GM23248 (cell line): ENCODE data around the gene GTF2H1. TPM values are rescaled to one million over a fixed set of nuclear protein-coding genes. Genes with fewer than 3 reads are reported as not detected.

Source experiments
- DNase-seq: peaks from one replicate; pipeline ENCODE4 v3.0.0-alpha.2; 2015
- H2AFZ ChIP-seq: fragments of 200-600 bp; sonication (generic); 2 replicates; pipeline ENCODE4 v1.6.1; 2016; ENCODE audit warnings: antibody characterized with exemption
- H3F3A ChIP-seq: fragments of 200-600 bp; sonication (generic); 2 replicates; pipeline ENCODE4 v1.6.1; 2016; ENCODE audit warnings: mild to moderate bottlenecking, antibody characterized with exemption, mixed run types; ENCODE audit not compliant: insufficient read depth
- H3K27ac ChIP-seq: fragments of 200-600 bp; sonication (generic); 2 replicates; pipeline ENCODE4 v1.5.1; 2016; ENCODE audit warnings: mild to moderate bottlenecking
- H3K27me3 ChIP-seq: fragments of 200-600 bp; sonication (generic); replicated peaks from 2 replicates; pipeline ENCODE4 v1.6.1; 2016; ENCODE audit warnings: mild to moderate bottlenecking; ENCODE audit not compliant: insufficient read depth
- H3K36me3 ChIP-seq: fragments of 200-600 bp; sonication (generic); 2 replicates; pipeline ENCODE4 v1.6.1; 2016; ENCODE audit warnings: low read depth, mild to moderate bottlenecking
- H3K4me1 ChIP-seq: fragments of 200-600 bp; sonication (generic); 2 replicates; pipeline ENCODE4 v1.6.1; 2016; ENCODE audit warnings: mild to moderate bottlenecking; ENCODE audit not compliant: insufficient read depth
- H3K4me2 ChIP-seq: fragments of 200-600 bp; sonication (generic); one replicate; pipeline ENCODE4 v1.6.1; 2016; ENCODE audit warnings: mild to moderate bottlenecking; ENCODE audit not compliant: unreplicated experiment
- H3K4me3 ChIP-seq: fragments of 200-600 bp; sonication (generic); 2 replicates; pipeline ENCODE4 v1.5.1; 2016; ENCODE audit warnings: mild to moderate bottlenecking
- H3K79me2 ChIP-seq: fragments of 200-600 bp; sonication (generic); 2 replicates; pipeline ENCODE4 v1.6.1; 2016; ENCODE audit warnings: mild to moderate bottlenecking; ENCODE audit not compliant: insufficient read depth
- H3K9ac ChIP-seq: fragments of 200-600 bp; sonication (generic); 2 replicates; pipeline ENCODE4 v1.6.1; 2016; ENCODE audit warnings: mild to moderate bottlenecking
- H3K9me2 ChIP-seq: fragments of 200-600 bp; sonication (generic); 2 replicates; pipeline ENCODE4 v1.6.1; 2016; ENCODE audit warnings: mixed run types, mild to moderate bottlenecking, moderate library complexity; ENCODE audit not compliant: insufficient read depth
- H3K9me3 ChIP-seq: fragments of 200-600 bp; sonication (generic); one replicate; pipeline ENCODE4 v1.6.1; 2017; ENCODE audit warnings: low read depth
- H4K20me1 ChIP-seq: fragments of 200-600 bp; sonication (generic); 2 replicates; pipeline ENCODE4 v1.6.0; 2016; ENCODE audit not compliant: insufficient read depth
- EZH2 ChIP-seq: fragments of 200-600 bp; sonication (generic); IDR thresholded peaks from 2 replicates; pipeline ENCODE4 v1.6.1; 2018; ENCODE audit warnings: antibody characterized with exemption, mild to moderate bottlenecking; ENCODE audit not compliant: insufficient read depth, poor library complexity, severe bottlenecking
- EZH2phosphoT487 ChIP-seq: fragments of 200-600 bp; sonication (generic); IDR thresholded peaks from 2 replicates; pipeline ENCODE4 v1.6.1; 2018; ENCODE audit warnings: antibody characterized with exemption, moderate library complexity, mild to moderate bottlenecking, low read depth; ENCODE audit not compliant: insufficient read depth
- WGBS, 2 experiments: methylation state at CpG; one replicate each; pipeline ENCODE4 v1.1.6; 2015 to 2017; ENCODE audit warnings: low lambda C conversion rate in 2 of 2, low coverage in 1 of 2; ENCODE audit errors: missing lambda C conversion rate in 2 of 2; 5-methylcytosine and 5-hydroxymethylcytosine counted together
- in situ Hi-C: fragments of 300-500 bp; cut with MboI; formaldehyde crosslinking; loops from 2 replicates; pipeline ENCODE4 v1.15.0; 2020
- polyA plus RNA-seq: library from polyadenylated mRNA; unstranded; fragments of >200 nt; fragmentation: Nextera tagmentation; extraction: Ambion mirVana; gene quantifications from 2 replicates; pipeline ENCODE4 v1.2.1, GENCODE V29; 2016
- total RNA-seq: library from RNA; depleted of rRNA; stranded (reverse); fragments of >200 nt; shearing (Covaris generic); gene quantifications from 2 replicates; pipeline ENCODE4 v1.2.3, GENCODE V29; 2014

Gene GTF2H1
- total and polyA plus RNA-seq, 2 experiments from 2014 or later, result 61.6 to 89.8 TPM

GRCh38 chr11:18364495-18365073 lies 42.2 kb downstream of the GTF2H1 start:
- in situ Hi-C loops, result no loop called here
- Histone ChIP-seq H3K4me1 (peaks cover 23% of the 10 kb centered on the region), H2AFZ (no peak overlapping the region), H3K27me3 (no peaks in the 10 kb centered on the region), H3K4me3 (no peak overlapping the region), H3K36me3 (peaks cover 44% of the 10 kb centered on the region), H3K79me2 (no peaks in the 10 kb centered on the region), H3F3A (peaks cover 47% of the 10 kb centered on the region), H3K27ac (peak overlapping the region; percentile 5; the same call in 1 of the 2 replicates), H3K9me3 (no peaks in the 10 kb centered on the region), H3K9ac (no peak overlapping the region), H3K4me2 (no peak overlapping the region), H3K9me2 (no peaks in the 10 kb centered on the region), H4K20me1 (no peaks in the 10 kb centered on the region)
- no peak for TF ChIP-seq EZH2
- DNase-seq, result peak; percentile 25
- 96 to 97% methylated on average over 3 to 4 of the region's 4 CpGs for WGBS, 2 experiments

- TF ChIP-seq EZH2 (no peak), EZH2phosphoT487 (no peak)
- no peaks in the 10 kb centered on the region for H4K20me1 ChIP-seq
- H2AFZ ChIP-seq, result no peak overlapping the region
- H3K27me3 ChIP-seq, result no peaks in the 10 kb centered on the region
- 99 to 100% methylated on average over 4 of the region's 4 CpGs for WGBS, 2 experiments
- peaks cover 49% of the 10 kb centered on the region for H3F3A ChIP-seq
- H3K4me2 ChIP-seq, result no peak overlapping the region
- no peak overlapping the region for H3K4me3 ChIP-seq
- DNase-seq, result no peak
- no peak overlapping the region for H3K27ac ChIP-seq
- no peaks in the 10 kb centered on the region for H3K9me2 ChIP-seq
- no peaks in the 10 kb centered on the region for H3K9me3 ChIP-seq
- H3K36me3 ChIP-seq, result peaks cover 44% of the 10 kb centered on the region
- H3K9ac ChIP-seq, result no peak overlapping the region
- peaks cover 25% of the 10 kb centered on the region for H3K4me1 ChIP-seq
- no peaks in the 10 kb centered on the region for H3K79me2 ChIP-seq
- in situ Hi-C loops, result no loop called here
Observed at GRCh38 chr11:18365741-18366140, 43.4 kb downstream of the GTF2H1 start.

- Histone ChIP-seq H3K9me3 (no peaks in the 10 kb centered on the region), H3K4me1 (peaks cover 25% of the 10 kb centered on the region), H3K9ac (no peak overlapping the region), H3K79me2 (no peaks in the 10 kb centered on the region), H4K20me1 (no peaks in the 10 kb centered on the region), H3K4me3 (no peak overlapping the region), H3K36me3 (peaks cover 44% of the 10 kb centered on the region), H2AFZ (no peak overlapping the region), H3K27me3 (no peaks in the 10 kb centered on the region), H3K27ac (no peak overlapping the region), H3K4me2 (no peak overlapping the region), H3F3A (peaks cover 49% of the 10 kb centered on the region), H3K9me2 (no peaks in the 10 kb centered on the region)
- no peak for TF ChIP-seq EZH2phosphoT487
- no peak for TF ChIP-seq EZH2
- DNase-seq, result no peak
- in situ Hi-C loops, result no loop called here
- 94 to 96% methylated on average over 4 of the region's 4 CpGs for WGBS, 2 experiments
Observed at GRCh38 chr11:18366286-18366685, 43.9 kb downstream of the GTF2H1 start.

- DNase-seq, result peak; percentile 34
- Histone ChIP-seq H3K9me2 (no peaks in the 10 kb centered on the region), H3K9me3 (no peaks in the 10 kb centered on the region), H3K27ac (peak overlapping the region; percentile 86), H3F3A (peaks cover 49% of the 10 kb centered on the region), H3K4me2 (no peak overlapping the region), H3K9ac (no peak overlapping the region), H3K4me3 (no peak overlapping the region), H2AFZ (no peak overlapping the region), H3K4me1 (peaks cover 25% of the 10 kb centered on the region), H3K36me3 (peaks cover 39% of the 10 kb centered on the region), H3K79me2 (no peaks in the 10 kb centered on the region), H4K20me1 (no peaks in the 10 kb centered on the region), H3K27me3 (no peaks in the 10 kb centered on the region)
- 92 to 100% methylated on average over 3 of the region's 3 CpGs for WGBS, 2 experiments
- TF ChIP-seq EZH2 (no peak), EZH2phosphoT487 (no peak)
- in situ Hi-C loops, result no loop called here
Observed at GRCh38 chr11:18367431-18367830, 45.1 kb downstream of the GTF2H1 start.

DNA sequence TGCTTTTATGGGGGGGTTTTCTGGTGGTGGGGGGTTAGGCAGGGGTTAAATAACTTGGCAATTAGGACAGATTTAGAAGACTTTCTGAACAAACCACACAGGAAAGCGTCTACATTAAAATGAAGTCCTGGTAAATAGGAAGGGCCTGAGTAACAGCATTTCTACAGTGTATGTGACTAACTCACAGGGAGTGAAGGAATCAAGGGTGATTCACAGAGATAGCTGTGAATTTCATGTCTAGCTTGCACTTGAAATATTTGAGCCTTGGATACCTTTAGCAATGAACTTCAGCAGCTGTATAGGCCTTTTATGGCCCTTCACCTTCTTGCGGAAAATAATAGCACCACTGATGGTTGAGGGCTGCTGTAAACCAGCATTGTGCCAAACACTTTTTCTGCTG lies 45.9 kb downstream of the GTF2H1 start:
- H3K27me3 ChIP-seq, result no peaks in the 10 kb centered on the region
- H3K9me3 ChIP-seq, result no peaks in the 10 kb centered on the region
- no peak overlapping the region for H3K4me3 ChIP-seq
- peak overlapping the region; percentile 86 for H3K27ac ChIP-seq
- no peaks in the 10 kb centered on the region for H4K20me1 ChIP-seq
- WGBS, 2 experiments, result 21 to 29% methylated on average over 2 of the region's 2 CpGs
- H3K36me3 ChIP-seq, result peaks cover 34% of the 10 kb centered on the region
- H3F3A ChIP-seq, result peaks cover 49% of the 10 kb centered on the region
- in situ Hi-C loops, result no loop called here
- peaks cover 25% of the 10 kb centered on the region for H3K4me1 ChIP-seq
- peak overlapping the region; percentile 30; the same call in 1 of the 2 replicates for H2AFZ ChIP-seq
- peak overlapping the region; percentile 54 for H3K9ac ChIP-seq
- peak overlapping the region; percentile 64 for H3K4me2 ChIP-seq
- TF ChIP-seq EZH2, result no peak
- no peak for TF ChIP-seq EZH2phosphoT487
- no peaks in the 10 kb centered on the region for H3K79me2 ChIP-seq
- DNase-seq, result peak; percentile 89
- no peaks in the 10 kb centered on the region for H3K9me2 ChIP-seq
